ENCODE measurements around the gene DHRSX. TPM values are rescaled to one million over a fixed set of nuclear protein-coding genes. Genes with fewer than 3 reads are reported as not detected.

Gene DHRSX
- total and polyA plus RNA-seq, 9 of the 15 experiments (the other 6 are each of a cell fraction or from before 2014, with no cell fraction given), result 0.59 to 11.0 (median 6.2) TPM

DNA sequence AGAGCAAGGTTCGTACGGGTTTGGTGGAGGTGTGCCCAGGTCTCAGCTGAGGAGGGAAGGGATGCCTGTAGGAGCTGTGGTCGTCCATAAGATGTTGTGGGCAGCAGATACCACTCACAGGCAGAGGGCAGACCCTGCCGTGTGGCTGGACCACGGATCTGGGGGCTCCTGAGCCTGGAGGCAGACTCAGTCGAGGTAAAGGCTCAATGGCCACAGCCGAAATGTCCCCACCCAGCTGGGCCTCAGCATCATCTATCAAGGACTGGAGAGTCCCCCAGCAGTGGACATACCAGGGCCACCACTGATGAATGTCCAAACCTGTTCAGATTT, 98.5 kb downstream of the DHRSX start (continued):
- TF ChIP-seq, protein P1, sequence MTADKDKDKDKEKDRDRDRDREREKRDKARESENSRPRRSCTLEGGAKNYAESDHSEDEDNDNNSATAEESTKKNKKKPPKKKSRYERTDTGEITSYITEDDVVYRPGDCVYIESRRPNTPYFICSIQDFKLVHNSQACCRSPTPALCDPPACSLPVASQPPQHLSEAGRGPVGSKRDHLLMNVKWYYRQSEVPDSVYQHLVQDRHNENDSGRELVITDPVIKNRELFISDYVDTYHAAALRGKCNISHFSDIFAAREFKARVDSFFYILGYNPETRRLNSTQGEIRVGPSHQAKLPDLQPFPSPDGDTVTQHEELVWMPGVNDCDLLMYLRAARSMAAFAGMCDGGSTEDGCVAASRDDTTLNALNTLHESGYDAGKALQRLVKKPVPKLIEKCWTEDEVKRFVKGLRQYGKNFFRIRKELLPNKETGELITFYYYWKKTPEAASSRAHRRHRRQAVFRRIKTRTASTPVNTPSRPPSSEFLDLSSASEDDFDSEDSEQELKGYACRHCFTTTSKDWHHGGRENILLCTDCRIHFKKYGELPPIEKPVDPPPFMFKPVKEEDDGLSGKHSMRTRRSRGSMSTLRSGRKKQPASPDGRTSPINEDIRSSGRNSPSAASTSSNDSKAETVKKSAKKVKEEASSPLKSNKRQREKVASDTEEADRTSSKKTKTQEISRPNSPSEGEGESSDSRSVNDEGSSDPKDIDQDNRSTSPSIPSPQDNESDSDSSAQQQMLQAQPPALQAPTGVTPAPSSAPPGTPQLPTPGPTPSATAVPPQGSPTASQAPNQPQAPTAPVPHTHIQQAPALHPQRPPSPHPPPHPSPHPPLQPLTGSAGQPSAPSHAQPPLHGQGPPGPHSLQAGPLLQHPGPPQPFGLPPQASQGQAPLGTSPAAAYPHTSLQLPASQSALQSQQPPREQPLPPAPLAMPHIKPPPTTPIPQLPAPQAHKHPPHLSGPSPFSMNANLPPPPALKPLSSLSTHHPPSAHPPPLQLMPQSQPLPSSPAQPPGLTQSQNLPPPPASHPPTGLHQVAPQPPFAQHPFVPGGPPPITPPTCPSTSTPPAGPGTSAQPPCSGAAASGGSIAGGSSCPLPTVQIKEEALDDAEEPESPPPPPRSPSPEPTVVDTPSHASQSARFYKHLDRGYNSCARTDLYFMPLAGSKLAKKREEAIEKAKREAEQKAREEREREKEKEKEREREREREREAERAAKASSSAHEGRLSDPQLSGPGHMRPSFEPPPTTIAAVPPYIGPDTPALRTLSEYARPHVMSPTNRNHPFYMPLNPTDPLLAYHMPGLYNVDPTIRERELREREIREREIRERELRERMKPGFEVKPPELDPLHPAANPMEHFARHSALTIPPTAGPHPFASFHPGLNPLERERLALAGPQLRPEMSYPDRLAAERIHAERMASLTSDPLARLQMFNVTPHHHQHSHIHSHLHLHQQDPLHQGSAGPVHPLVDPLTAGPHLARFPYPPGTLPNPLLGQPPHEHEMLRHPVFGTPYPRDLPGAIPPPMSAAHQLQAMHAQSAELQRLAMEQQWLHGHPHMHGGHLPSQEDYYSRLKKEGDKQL (CRISPR knock-in tag; IDR thresholded peaks at IDR 0.05; ENCODE audit: borderline replicate concordance), result no peak
- TF ChIP-seq PPARD (CRISPR knock-in tag; IDR thresholded peaks at IDR 0.05) (no peak), MYBL2 (IDR thresholded peaks at IDR 0.05; ENCODE audit: low read depth) (no peak), MYBL2 (CRISPR knock-in tag; IDR thresholded peaks at IDR 0.05; ENCODE audit: borderline replicate concordance) (no peak)

DNA sequence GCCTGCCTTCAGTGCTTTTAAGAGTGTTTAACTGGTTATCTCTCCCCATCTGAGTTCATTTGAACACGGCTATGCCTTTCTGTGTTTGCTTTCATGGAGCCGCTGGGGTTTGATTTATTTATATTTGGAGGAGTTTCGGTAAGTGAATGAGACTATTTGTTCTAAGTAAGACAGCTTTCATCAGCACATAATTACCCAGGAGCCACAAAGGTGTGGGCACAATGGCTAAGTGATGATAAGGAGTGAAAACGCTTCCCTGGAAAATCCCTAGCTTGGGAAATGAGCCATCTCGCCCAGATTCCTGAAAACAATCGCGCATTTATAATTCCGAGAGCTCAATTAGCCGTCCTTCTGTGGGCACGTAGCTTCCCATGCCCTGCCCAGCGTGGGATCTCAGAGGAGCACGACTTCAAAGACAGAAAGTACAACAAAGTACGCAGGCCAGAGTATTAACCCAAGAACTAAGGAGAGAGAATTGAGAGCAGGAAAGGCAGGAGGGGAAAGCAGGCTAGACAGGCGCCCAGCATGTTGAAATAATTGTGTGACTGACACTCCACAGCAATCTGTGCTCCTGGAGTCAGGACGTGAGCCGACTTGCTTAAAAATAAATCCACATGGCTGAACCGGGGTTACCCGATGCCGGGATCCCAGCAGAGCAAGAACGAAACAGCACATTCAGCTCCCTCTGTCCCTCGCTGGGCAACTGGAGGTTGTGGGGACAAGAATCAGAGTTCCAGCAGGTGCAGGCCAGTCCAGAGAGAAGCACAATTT, 99.0 kb downstream of the DHRSX start:
- in situ Hi-C loops (cut with MboI), result no loop called here
- intact Hi-C loops (cut with micrococcal nuclease), result no loop called here
- Histone ChIP-seq H3K79me2 (ENCODE audit: control insufficient read depth, insufficient read depth, low read length) (no peaks in the 10 kb centered on the region), H4K20me1 (replicated peaks; ENCODE audit: control insufficient read depth, insufficient read depth, low read length) (no peaks in the 10 kb centered on the region), H3K27me3 (ENCODE audit: control insufficient read depth in 2 of 2, insufficient read depth in 2 of 2, low read length in 2 of 2) (no peaks in the 10 kb centered on the region), H3K36me3 (ENCODE audit: control insufficient read depth, insufficient read depth, low read length) (peaks cover 2% of the 10 kb centered on the region; the same call in 1 of the 3 replicates), H3K9ac (ENCODE audit: insufficient read depth in 1 of 2, low read depth in 2 of 2, low read length in 2 of 2) (no peak overlapping the region), H3K27ac (ENCODE audit: extremely low read depth, low read depth, low read length) (no peak overlapping the region), H3K4me3 (no peak overlapping the region), H3K4me1 (replicated peaks in 1 of 2; ENCODE audit: control insufficient read depth in 2 of 2, insufficient read depth in 2 of 2, low read length in 2 of 2) (no peaks in the 10 kb centered on the region), H3K4me2 (ENCODE audit: insufficient read depth, low read length) (no peak overlapping the region), H3K9me1 (ENCODE audit: control insufficient read depth, insufficient read depth, low read length) (no peaks in the 10 kb centered on the region), H2AFZ (ENCODE audit: low read depth, low read length) (no peak overlapping the region), H3K9me3 (replicated peaks; ENCODE audit: control insufficient read depth, insufficient read depth, low read depth, low read length) (no peaks in the 10 kb centered on the region; the same call in 1 of the 2 replicates)
- ATAC-seq, result no peak
- 75% methylated on average over 21 of the region's 21 CpGs for WGBS (ENCODE audit: insufficient coverage, low coverage, missing lambda C conversion rate)
- DNase-seq (ENCODE audit: extremely low read depth in 1 of 4, low spot score in 3 of 4), result no peak
- BruUV-seq (replicated peaks), result no TSS peak
- no peak for TF ChIP-seq POU5F1 (IDR thresholded peaks at IDR 0.05; ENCODE audit: borderline replicate concordance, low read depth, low read length, partially characterized antibody)
- FAIRE-seq, result no peak
- CTCF ChIA-PET (ENCODE audit: low intra/inter-chr PET ratio), result no interaction called here
- POLR2A ChIA-PET, result no interaction called here
